GM21825 (cell line): ENCODE results near the gene SMAD2.
"Not testable (repeated sequence)": the region's sequence is repeated elsewhere in the genome, so short reads cannot be mapped to it uniquely, and the experiment has no call there.

Experiments used
- ATAC-seq: cut with Tn5 transposase; IDR thresholded peaks from one replicate; pipeline ENCODE4 v1.9.1; 2021; ENCODE audit warnings: mild to moderate bottlenecking, moderate library complexity; ENCODE audit not compliant: unreplicated experiment

The SMAD2 gene

DNA sequence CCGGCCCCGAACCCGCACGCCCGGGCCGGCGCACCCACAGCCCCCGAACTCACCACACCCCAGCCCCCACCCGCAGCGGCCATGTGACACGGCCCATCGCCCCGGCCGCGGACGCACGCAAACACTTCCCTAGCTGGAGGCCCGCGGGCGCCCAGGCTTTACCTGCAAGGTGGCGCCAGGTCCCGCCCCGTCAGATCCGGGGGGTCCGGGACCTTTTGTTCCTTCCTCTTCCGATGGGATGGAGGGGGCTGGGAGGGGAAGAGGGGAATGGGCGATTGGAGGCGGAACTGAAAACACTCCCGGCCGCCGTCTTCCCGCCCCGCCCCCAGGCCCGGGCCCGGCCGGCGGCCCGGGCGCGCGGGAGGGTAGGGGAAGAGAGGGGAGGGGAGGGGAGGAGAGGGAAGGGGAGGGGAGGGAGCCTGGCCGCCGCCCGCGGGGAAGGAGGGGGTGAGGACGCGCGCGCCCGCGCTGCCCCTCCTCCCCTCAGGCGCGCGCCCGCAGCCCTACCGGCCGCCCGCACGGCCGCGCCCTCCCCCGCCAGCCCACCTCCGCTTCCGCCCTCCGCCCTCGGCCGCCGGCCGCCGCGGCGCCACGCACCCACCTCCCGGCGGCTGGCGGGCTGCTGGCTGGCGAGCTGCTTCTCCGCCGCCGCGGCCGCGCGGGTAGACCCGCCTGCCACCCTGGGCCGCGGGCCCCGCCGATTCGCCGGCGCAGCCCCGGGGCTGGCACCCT lies at the start of gene SMAD2:
Gene SMAD2 (minus strand): TSS at position 461 of the 732 bp plus-strand sequence. CDS start 33,903 bp downstream, outside the sequence.
- peak; percentile 64 for ATAC-seq

DNA sequence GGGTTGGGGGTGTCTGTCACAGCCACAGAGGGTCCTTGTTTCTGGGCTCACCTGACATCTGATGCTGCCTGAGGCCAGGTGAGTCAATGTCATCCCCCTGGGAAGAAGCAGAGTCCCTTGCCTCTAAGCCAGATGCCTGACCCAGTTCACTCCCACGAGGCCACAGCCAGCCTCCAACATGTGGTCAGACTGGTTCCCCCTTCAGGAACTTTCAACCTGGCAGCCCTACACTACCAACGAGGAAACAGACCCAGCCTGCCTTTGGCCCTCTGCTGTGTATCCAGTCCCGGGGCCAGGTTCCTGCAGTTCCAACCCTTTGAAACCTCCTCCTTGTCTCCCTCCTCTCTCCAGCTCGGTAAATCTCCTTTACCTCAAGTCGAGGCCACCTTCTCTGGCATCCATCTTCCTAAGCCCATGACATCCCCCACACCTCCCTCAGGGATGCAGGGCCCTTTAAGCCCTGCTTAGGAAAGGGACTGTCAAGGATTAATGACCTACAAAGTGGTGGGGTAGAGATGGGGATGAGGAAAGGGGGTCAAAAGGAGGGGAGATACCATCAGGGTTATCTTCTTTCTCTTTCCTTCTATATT lies 49.2 kb upstream of the SMAD2 start:
- no peak for ATAC-seq

- ATAC-seq, result no peak
Measured at GRCh38 chr18:47978603-47979002, 48.1 kb upstream of the SMAD2 start.

DNA sequence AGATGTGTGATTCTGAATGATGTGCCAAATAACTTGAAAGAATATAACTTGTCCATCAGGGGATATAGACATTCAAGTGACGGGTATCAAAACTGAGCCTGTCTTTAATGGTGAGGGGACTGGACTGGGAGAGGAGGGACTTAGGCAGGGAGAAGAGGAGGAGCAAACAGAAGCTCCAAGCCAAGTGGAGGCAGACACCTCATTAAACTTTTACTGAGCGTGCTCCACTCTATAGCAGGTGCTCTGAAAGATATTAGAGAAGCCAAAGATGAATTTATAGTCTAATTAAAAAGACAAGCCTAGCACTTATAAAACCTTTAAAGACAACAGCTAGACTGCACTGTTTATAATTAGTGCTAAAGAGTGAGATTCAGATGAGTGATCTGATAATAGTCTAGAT lies 47.7 kb upstream of the SMAD2 start:
- ATAC-seq, result no peak

- no peak for ATAC-seq
Measured at GRCh38 chr18:47975701-47976100, 45.2 kb upstream of the SMAD2 start.

DNA sequence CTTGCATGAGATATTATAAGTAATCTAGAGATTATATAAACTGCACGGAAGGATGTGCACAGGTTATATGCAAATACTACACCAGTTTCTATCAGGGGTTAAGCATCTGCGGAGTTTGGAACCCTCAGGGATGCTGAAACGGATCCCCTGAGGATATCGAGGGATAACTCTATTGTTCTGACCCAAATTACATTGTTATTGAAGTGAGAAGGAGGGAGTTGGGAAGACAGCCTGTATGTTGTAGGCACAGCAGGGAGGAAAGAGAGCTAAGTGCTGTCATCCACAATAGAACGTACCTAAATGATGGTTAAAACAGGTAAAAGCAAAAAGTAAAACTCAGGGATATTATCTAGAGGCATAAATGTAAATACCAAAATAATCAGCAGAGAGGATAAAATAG lies 44.6 kb upstream of the SMAD2 start:
- no peak for ATAC-seq

GRCh38 chr18:47970664-47971531 lies 40.4 kb upstream of the SMAD2 start:
- no peak for ATAC-seq

DNA sequence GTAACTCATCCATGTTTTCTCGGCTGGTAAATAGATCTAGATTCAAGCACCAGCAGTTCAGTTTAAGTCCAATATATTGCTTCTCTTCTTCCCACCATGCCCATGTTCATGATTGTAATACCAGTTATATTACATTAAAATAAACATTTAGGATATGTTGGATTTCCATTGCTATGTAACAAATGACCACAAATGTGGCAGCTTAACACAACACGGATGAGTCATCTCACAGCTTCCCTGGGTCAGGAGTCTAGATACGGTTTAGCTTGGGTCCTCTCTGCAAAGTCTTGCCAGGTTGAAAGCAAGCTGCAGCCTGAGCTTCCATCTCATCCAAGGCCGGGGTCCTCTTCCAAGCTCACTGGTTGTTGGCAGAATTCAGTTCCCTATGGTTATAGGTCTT lies 39.4 kb upstream of the SMAD2 start:
- no peak for ATAC-seq

DNA sequence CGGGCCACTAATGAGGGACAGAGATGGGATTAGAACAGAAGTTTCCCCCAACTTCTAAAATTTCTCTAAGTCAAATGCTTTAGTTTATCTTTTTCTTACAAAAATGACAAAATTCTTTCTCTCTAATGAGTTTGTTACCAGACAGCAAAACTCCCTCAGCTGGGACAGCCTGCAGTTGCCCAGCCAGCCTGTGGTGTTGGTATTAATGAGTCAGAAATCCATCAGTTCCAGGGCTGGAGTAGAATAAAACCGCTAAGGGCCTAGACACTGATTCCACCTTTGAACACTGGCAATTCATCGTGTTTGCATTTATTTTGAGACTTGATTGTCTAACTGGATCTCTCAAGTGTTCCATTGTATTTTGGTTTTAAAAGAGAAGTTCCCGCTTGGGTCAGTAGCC lies 38.3 kb upstream of the SMAD2 start:
- no peak for ATAC-seq

DNA sequence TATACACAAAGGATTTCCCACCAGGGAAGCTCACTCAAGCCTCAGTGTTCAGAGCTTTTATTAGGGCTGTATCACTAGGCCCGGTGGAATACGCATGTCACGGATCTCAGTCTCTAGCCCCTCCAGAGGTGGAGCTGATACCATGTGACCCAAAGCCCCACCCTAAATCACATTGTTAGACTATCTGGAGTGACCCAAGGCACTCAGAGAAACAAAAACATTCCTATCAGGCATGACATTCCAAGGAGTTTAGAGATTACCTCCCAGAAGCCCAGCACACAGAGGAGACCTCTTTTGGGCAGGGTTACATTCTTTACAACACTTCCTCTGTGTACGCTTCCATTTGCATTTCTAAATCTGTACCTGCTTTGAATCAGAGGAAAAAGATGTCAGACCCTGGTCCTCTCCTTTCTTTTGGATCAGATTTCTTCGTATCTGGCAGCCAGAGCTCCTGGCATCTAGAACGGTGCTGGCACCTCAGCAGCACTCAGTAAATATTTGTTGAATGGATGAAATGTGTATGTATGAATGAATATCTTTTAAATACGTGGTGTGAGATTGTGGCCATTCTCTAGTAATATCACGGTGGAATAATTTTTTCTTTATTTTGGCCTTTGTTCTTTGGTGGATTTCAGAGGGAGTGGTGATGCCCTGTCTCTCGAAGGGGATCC lies 37.7 kb upstream of the SMAD2 start:
- ATAC-seq, result no peak

DNA sequence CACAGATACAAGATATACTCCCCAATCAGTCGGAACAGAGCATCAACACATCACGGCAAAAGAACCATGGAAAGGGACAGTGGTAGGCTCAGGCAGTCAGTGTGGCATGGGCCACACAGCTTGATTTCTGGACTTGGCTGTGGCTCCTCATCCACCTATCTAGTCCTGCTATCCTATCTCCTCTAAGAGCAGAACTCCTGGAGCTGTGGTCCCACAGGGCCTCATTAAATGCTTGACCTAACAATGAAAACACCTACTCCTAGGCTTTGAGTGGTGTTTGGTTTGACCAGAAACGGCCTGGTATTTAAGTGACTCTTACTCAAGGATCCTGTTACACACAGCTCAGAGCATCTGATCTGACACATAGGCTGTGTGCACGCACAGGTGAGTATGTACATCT lies 33.6 kb upstream of the SMAD2 start:
- no peak for ATAC-seq

GRCh38 chr18:47961003-47961402 lies 30.5 kb upstream of the SMAD2 start:
- not testable (repeated sequence) for ATAC-seq

- ATAC-seq, result peak; percentile 89
Measured at GRCh38 chr18:47953471-47953931, 23.0 kb upstream of the SMAD2 start.

DNA sequence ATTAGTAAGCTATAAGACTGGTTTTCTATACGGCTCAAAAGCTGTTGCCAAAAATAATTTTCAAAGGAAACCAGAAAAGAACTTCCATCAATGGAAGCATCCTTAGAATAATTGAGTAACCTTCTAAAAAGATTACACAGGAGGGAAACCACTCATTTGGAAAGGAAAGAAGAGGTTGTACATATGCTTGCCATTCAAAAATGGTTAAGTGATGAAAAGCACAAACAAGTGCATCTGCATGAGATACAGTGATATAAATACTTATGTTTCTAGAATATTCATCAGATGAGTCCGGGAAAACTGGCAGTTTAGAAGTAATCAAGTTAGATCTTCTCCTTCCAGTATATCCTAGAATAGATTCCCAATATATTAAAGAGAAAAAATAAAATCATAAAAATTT lies 20.1 kb upstream of the SMAD2 start:
- ATAC-seq, result no peak

- ATAC-seq, result no peak
Measured at GRCh38 chr18:47949202-47949601, 18.7 kb upstream of the SMAD2 start.

DNA sequence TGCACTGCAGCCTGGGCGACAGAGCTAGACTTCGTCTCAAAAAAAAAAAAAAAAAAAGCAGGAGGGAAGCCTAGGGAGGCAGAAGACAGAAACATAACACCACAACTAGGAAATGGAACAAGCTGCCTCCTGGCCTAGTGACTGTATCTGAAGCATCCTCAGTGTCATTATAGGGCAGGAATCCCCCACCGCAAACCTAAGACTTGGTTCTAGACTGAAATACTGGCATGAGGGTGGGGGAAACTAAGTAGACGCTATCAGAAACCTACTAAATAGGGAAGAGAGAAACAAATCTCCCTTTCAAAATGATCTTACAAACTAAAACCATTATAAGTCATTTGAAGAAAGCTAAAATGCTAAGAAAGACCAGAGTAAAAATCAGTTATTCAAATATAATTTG lies 16.4 kb upstream of the SMAD2 start:
- ATAC-seq, result no peak

GRCh38 chr18:47944972-47945852 lies 14.8 kb upstream of the SMAD2 start:
- ATAC-seq, result no peak

- ATAC-seq, result no peak
Measured at GRCh38 chr18:47936952-47937351, 6.5 kb upstream of the SMAD2 start.

DNA sequence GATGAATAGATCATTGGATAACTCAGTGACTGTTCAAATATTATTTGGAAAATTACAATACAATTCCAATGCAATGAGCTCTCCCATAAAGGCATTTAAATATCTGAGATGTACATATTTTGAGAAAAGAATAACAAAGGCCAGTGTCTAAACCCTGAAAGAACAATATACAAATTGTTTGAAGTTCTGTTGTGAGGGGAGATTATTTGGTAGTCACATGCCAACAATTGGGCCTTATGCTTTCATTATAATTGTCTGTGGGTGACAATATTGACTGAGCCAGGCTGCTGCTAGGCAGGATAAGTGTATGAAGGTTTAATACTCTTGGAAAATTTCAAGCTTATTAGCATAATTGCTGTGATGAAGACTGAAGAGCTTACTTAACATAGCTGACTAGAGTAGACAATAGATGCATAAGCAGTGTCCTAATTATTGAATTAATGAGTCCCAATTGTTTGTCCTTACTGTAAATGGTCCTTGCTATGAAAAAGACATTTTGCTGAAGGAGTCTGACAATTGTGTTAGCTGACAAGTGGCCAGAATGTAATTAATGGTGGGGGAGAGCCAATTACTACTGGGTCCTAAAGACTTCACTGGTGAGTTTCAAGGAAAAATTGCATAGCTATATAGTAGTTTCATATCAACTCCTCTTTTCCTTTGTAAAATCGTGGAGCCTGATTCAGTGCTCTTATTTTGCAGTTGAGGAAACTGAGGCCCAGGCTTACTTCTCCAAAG lies 5.0 kb upstream of the SMAD2 start:
- ATAC-seq, result no peak
